LNCaP clone FGC (cell line): ENCODE data around the gene IL36G.

Experiments
- DNase-seq: peaks from one replicate; pipeline ENCODE4 v3.0.0-alpha.2; 2011; ENCODE audit warnings: low read depth
- H3K4me3 ChIP-seq: 2 replicates; pipeline ENCODE4 v1.5.1; 2011; ENCODE audit warnings: mild to moderate bottlenecking, low read depth, low read length, control low read depth
- CTCF ChIP-seq: IDR thresholded peaks from 2 replicates; pipeline ENCODE4 v1.5.1; 2012; ENCODE audit warnings: mild to moderate bottlenecking; ENCODE audit not compliant: control insufficient read depth, insufficient read depth; ENCODE audit errors: extremely low read depth

IL36G gene

GRCh38 chr2:113015042-113015441 lies 37.2 kb downstream of the IL36G start:
- DNase-seq: no peak
- no peak for TF ChIP-seq CTCF

GRCh38 chr2:113015655-113016054 lies 37.8 kb downstream of the IL36G start:
- H3K4me3 ChIP-seq: no peak overlapping the region
- TF ChIP-seq CTCF: no peak
- no peak for DNase-seq

More at GRCh38 chr2:113015042-113015441, 37.2 kb downstream of the IL36G start:
- no peak overlapping the region for H3K4me3 ChIP-seq

DNA sequence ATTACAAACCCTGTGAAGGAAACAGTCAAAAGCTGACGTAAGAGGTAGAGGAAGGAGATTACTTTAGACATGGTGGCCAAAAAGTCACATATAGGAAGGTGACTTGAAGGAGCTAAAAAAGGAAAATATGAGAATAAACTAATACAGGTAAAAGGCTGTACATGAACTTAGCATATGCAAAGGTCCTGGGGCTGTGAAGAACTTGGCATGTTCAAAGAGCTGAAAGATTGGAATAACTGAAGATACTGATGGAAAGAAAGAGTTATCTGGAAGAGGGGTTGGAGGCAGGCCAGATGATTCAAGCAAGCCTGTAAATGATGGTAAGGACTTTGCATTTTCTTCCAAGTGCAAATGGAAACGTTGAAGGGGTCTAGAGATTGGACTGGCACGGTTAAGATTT lies 40.7 kb downstream of the IL36G start:
- H3K4me3 ChIP-seq: no peak overlapping the region
- no peak for DNase-seq
- no peak for TF ChIP-seq CTCF

GRCh38 chr2:113021312-113021711 lies 43.5 kb downstream of the IL36G start:
- H3K4me3 ChIP-seq: no peak overlapping the region
- DNase-seq: no peak
- no peak for TF ChIP-seq CTCF

DNA sequence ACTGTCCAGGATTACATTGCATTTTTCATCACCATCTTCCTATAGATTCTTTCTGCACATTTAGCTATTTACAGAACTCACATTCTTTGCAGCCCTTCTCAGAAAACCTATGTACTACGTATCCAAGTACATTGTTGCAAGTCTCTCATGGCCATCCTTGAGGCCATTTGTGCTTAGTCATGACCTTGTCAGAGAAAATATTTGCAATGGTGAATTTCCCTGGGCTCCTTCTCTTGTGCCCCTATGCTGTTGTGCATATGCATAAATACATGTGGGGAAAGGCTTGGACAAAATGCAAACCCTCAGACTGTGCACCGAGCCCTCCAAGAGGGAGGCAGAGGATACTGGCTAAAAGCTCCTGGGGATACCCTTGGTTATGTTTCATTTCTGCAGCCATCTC lies 47.0 kb downstream of the IL36G start:
- TF ChIP-seq CTCF: no peak
- H3K4me3 ChIP-seq: no peak overlapping the region
- DNase-seq: no peak

- no peak for TF ChIP-seq CTCF
- no peak for DNase-seq
- H3K4me3 ChIP-seq: no peak overlapping the region
Observed at GRCh38 chr2:113025737-113026136, 47.9 kb downstream of the IL36G start.

DNA sequence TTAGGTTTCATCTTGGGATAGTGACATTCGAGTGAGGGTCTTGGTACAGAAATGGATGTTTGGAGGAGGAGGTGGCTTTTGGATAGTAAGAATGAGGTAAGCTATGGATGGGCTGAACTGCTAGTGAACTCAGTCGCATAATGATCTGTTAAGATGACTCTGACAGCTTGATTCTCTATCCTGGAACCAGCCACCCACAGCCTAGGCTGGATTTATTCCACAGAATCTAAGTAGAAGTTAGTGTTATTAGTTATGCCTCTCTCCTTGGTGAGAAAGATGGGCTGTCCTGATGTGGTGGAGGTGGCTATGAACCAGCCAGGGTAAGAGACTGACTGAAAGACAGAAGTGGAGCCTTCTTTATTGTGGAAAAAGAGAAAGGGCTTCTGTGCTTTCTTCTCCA lies 49.9 kb downstream of the IL36G start:
- TF ChIP-seq CTCF: no peak
- no peak for DNase-seq
- no peak overlapping the region for H3K4me3 ChIP-seq
